ENCODE data around the gene RBMS2.

The RBMS2 gene

DNA sequence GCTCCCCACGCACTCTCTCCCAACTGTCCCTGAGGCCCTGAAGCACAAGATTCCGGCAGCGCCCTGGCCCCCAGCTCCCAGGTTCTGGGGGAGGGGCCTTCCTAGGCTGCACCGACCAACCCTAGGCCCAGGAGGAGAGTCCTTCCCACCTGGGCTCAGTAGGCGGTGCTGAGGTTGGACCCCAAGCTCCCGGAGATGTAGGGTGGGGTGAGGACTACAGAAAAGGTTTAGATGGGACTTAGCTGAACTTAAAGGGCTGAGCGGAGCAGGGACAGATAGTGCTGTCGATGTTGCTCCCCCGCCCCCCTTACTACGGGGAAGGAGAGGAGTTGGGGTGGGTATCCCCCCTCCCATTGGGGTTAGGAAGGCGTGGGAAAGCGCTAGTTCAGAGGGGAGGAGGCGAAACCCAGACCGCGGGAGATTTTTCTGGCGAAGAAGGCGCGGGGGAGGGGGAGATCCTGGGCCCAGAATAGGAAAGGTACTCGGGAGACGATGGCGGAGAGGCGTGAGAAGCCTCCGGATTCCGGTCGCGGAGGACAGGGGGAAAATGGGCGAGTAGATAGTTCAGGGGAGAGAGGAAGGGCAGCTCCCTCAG is 112.7 kb downstream of the RBMS2 start (continued):
- TF ChIP-seq, protein P1, sequence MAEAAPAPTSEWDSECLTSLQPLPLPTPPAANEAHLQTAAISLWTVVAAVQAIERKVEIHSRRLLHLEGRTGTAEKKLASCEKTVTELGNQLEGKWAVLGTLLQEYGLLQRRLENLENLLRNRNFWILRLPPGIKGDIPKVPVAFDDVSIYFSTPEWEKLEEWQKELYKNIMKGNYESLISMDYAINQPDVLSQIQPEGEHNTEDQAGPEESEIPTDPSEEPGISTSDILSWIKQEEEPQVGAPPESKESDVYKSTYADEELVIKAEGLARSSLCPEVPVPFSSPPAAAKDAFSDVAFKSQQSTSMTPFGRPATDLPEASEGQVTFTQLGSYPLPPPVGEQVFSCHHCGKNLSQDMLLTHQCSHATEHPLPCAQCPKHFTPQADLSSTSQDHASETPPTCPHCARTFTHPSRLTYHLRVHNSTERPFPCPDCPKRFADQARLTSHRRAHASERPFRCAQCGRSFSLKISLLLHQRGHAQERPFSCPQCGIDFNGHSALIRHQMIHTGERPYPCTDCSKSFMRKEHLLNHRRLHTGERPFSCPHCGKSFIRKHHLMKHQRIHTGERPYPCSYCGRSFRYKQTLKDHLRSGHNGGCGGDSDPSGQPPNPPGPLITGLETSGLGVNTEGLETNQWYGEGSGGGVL (tag by site-specific recombination; IDR thresholded peaks at IDR 0.05) = peak; percentile 75
- no peak for TF ChIP-seq ZNF514 (tag by site-specific recombination; IDR thresholded peaks at IDR 0.05)
- TF ChIP-seq ZNF146 (tag by site-specific recombination; IDR thresholded peaks at IDR 0.05) = no peak
- peak; percentile 87 for TF ChIP-seq SP2 (tag by site-specific recombination; IDR thresholded peaks at IDR 0.05)
- TF ChIP-seq, protein P2, sequence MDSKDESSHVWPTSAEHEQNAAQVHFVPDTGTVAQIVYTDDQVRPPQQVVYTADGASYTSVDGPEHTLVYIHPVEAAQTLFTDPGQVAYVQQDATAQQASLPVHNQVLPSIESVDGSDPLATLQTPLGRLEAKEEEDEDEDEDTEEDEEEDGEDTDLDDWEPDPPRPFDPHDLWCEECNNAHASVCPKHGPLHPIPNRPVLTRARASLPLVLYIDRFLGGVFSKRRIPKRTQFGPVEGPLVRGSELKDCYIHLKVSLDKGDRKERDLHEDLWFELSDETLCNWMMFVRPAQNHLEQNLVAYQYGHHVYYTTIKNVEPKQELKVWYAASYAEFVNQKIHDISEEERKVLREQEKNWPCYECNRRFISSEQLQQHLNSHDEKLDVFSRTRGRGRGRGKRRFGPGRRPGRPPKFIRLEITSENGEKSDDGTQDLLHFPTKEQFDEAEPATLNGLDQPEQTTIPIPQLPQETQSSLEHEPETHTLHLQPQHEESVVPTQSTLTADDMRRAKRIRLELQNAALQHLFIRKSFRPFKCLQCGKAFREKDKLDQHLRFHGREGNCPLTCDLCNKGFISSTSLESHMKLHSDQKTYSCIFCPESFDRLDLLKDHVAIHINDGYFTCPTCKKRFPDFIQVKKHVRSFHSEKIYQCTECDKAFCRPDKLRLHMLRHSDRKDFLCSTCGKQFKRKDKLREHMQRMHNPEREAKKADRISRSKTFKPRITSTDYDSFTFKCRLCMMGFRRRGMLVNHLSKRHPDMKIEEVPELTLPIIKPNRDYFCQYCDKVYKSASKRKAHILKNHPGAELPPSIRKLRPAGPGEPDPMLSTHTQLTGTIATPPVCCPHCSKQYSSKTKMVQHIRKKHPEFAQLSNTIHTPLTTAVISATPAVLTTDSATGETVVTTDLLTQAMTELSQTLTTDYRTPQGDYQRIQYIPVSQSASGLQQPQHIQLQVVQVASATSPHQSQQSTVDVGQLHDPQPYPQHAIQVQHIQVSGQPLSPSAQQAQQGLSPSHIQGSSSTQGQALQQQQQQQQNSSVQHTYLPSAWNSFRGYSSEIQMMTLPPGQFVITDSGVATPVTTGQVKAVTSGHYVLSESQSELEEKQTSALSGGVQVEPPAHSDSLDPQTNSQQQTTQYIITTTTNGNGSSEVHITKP (tag by site-specific recombination; IDR thresholded peaks at IDR 0.05) = peak; percentile 85
- TF ChIP-seq SALL2 (tag by site-specific recombination; IDR thresholded peaks at IDR 0.05; ENCODE audit: borderline replicate concordance) = no peak
- TF ChIP-seq ZNF610 (tag by site-specific recombination; IDR thresholded peaks at IDR 0.05; ENCODE audit: borderline replicate concordance) = no peak
- no peak for TF ChIP-seq ZNF623 (tag by site-specific recombination; IDR thresholded peaks at IDR 0.05)
- TF ChIP-seq ZBTB1 (tag by site-specific recombination; IDR thresholded peaks at IDR 0.05) = no peak
- TF ChIP-seq ZNF274 (IDR thresholded peaks at IDR 0.05; ENCODE audit: low read length) = no peak
- no peak for TF ChIP-seq ZNF274 (tag by site-specific recombination; IDR thresholded peaks at IDR 0.05; ENCODE audit: borderline replicate concordance)
- no peak for TF ChIP-seq ZNF184 (tag by site-specific recombination; IDR thresholded peaks at IDR 0.05)
- TF ChIP-seq ZNF132 (tag by site-specific recombination; IDR thresholded peaks at IDR 0.05; ENCODE audit: borderline replicate concordance) = no peak
- 0 out of 2 replicates have a peak, but pooled peaks have one; percentile 24 for TF ChIP-seq ZBTB48 (tag by site-specific recombination; IDR thresholded peaks at IDR 0.05)
- TF ChIP-seq, protein P3, sequence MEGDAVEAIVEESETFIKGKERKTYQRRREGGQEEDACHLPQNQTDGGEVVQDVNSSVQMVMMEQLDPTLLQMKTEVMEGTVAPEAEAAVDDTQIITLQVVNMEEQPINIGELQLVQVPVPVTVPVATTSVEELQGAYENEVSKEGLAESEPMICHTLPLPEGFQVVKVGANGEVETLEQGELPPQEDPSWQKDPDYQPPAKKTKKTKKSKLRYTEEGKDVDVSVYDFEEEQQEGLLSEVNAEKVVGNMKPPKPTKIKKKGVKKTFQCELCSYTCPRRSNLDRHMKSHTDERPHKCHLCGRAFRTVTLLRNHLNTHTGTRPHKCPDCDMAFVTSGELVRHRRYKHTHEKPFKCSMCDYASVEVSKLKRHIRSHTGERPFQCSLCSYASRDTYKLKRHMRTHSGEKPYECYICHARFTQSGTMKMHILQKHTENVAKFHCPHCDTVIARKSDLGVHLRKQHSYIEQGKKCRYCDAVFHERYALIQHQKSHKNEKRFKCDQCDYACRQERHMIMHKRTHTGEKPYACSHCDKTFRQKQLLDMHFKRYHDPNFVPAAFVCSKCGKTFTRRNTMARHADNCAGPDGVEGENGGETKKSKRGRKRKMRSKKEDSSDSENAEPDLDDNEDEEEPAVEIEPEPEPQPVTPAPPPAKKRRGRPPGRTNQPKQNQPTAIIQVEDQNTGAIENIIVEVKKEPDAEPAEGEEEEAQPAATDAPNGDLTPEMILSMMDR (tag by site-specific recombination; IDR thresholded peaks at IDR 0.05) = no peak
- TF ChIP-seq, protein P4, sequence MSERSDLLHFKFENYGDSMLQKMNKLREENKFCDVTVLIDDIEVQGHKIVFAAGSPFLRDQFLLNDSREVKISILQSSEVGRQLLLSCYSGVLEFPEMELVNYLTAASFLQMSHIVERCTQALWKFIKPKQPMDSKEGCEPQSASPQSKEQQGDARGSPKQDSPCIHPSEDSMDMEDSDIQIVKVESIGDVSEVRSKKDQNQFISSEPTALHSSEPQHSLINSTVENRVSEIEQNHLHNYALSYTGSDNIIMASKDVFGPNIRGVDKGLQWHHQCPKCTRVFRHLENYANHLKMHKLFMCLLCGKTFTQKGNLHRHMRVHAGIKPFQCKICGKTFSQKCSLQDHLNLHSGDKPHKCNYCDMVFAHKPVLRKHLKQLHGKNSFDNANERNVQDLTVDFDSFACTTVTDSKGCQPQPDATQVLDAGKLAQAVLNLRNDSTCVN (tag by site-specific recombination; optimal IDR thresholded peaks at IDR 0.05) = no peak
- no peak for TF ChIP-seq ZNF521 (tag by site-specific recombination; IDR thresholded peaks at IDR 0.05)
- TF ChIP-seq ZNF16 (tag by site-specific recombination; IDR thresholded peaks at IDR 0.05; ENCODE audit: low read depth) = no peak
- TF ChIP-seq, protein P5, sequence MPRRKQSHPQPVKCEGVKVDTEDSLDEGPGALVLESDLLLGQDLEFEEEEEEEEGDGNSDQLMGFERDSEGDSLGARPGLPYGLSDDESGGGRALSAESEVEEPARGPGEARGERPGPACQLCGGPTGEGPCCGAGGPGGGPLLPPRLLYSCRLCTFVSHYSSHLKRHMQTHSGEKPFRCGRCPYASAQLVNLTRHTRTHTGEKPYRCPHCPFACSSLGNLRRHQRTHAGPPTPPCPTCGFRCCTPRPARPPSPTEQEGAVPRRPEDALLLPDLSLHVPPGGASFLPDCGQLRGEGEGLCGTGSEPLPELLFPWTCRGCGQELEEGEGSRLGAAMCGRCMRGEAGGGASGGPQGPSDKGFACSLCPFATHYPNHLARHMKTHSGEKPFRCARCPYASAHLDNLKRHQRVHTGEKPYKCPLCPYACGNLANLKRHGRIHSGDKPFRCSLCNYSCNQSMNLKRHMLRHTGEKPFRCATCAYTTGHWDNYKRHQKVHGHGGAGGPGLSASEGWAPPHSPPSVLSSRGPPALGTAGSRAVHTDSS (tag by site-specific recombination; IDR thresholded peaks at IDR 0.05) = no peak
- peak; percentile 36 for TF ChIP-seq ZNF366 (tag by site-specific recombination; conservative IDR thresholded peaks at IDR 0.05)
- no peak for TF ChIP-seq WT1 (tag by site-specific recombination; IDR thresholded peaks at IDR 0.05)
- TF ChIP-seq, protein P6, sequence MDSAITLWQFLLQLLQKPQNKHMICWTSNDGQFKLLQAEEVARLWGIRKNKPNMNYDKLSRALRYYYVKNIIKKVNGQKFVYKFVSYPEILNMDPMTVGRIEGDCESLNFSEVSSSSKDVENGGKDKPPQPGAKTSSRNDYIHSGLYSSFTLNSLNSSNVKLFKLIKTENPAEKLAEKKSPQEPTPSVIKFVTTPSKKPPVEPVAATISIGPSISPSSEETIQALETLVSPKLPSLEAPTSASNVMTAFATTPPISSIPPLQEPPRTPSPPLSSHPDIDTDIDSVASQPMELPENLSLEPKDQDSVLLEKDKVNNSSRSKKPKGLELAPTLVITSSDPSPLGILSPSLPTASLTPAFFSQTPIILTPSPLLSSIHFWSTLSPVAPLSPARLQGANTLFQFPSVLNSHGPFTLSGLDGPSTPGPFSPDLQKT (IDR thresholded peaks at IDR 0.05; ENCODE audit: borderline replicate concordance, low read depth, low read length) = no peak
- no peak for TF ChIP-seq ZNF837 (tag by site-specific recombination; IDR thresholded peaks at IDR 0.05)
- no peak for TF ChIP-seq ZNF560 (tag by site-specific recombination; IDR thresholded peaks at IDR 0.05; ENCODE audit: borderline replicate concordance)
- TF ChIP-seq ZNF76 (tag by site-specific recombination; IDR thresholded peaks at IDR 0.05; ENCODE audit: borderline replicate concordance, low read depth) = peak; percentile 56
- peak; percentile 83 for TF ChIP-seq ZFHX2 (tag by site-specific recombination; conservative IDR thresholded peaks at IDR 0.05)
- TF ChIP-seq, protein P7, sequence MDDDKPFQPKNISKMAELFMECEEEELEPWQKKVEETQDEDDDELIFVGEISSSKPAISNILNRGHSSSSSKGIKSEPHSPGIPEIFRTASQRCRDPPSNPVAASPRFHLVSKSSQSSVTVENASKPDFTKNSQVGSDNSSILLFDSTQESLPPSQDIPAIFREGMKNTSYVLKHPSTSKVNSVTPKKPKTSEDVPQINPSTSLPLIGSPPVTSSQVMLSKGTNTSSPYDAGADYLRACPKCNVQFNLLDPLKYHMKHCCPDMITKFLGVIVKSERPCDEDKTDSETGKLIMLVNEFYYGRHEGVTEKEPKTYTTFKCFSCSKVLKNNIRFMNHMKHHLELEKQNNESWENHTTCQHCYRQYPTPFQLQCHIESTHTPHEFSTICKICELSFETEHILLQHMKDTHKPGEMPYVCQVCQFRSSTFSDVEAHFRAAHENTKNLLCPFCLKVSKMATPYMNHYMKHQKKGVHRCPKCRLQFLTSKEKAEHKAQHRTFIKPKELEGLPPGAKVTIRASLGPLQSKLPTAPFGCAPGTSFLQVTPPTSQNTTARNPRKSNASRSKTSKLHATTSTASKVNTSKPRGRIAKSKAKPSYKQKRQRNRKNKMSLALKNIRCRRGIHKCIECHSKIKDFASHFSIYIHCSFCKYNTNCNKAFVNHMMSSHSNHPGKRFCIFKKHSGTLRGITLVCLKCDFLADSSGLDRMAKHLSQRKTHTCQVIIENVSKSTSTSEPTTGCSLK (tag by site-specific recombination; IDR thresholded peaks at IDR 0.05) = no peak

All from HEK293 (cell line).